Astrocyte of the cerebellum (primary cell): Measurements from ENCODE around the gene NDUFB3.
A peak's percentile ranks its signal among the peaks of the same experiment; 100 is the strongest.

Experiments used
- DNase-seq: peaks from one replicate; pipeline ENCODE4 v3.0.0-alpha.2; 2011; ENCODE audit warnings: low read depth
- H3K4me3 ChIP-seq: 2 replicates; pipeline ENCODE4 v1.5.1; 2011; ENCODE audit warnings: mild to moderate bottlenecking, low read depth, low read length, moderate library complexity
- in situ Hi-C: cut with HindIII; loops from 2 replicates; pipeline ENCODE4 v1.10.0; 2017; ENCODE audit warnings: low sequenced_read_pairs
- TF ChIP-seq, protein P1 (sequence below): IDR thresholded peaks from 2 replicates; pipeline ENCODE4 v1.5.1; 2012; ENCODE audit warnings: low read length, low read depth, moderate library complexity, mild to moderate bottlenecking; ENCODE audit errors: missing control alignments

NDUFB3 gene

GRCh38 chr2:201127570-201127969 lies 55.8 kb downstream of the NDUFB3 start:
- H3K4me3 ChIP-seq = no peak overlapping the region
- DNase-seq = peak; percentile 38
- in situ Hi-C loops = no loop called here

GRCh38 chr2:201128033-201128432 lies 56.2 kb downstream of the NDUFB3 start:
- TF ChIP-seq, protein P1, sequence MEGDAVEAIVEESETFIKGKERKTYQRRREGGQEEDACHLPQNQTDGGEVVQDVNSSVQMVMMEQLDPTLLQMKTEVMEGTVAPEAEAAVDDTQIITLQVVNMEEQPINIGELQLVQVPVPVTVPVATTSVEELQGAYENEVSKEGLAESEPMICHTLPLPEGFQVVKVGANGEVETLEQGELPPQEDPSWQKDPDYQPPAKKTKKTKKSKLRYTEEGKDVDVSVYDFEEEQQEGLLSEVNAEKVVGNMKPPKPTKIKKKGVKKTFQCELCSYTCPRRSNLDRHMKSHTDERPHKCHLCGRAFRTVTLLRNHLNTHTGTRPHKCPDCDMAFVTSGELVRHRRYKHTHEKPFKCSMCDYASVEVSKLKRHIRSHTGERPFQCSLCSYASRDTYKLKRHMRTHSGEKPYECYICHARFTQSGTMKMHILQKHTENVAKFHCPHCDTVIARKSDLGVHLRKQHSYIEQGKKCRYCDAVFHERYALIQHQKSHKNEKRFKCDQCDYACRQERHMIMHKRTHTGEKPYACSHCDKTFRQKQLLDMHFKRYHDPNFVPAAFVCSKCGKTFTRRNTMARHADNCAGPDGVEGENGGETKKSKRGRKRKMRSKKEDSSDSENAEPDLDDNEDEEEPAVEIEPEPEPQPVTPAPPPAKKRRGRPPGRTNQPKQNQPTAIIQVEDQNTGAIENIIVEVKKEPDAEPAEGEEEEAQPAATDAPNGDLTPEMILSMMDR = no peak
- in situ Hi-C loops = no loop called here

More at GRCh38 chr2:201127570-201127969, 55.8 kb downstream of the NDUFB3 start:
- TF ChIP-seq, protein P1 = no peak

GRCh38 chr2:201128933-201129505 lies 57.2 kb downstream of the NDUFB3 start:
- peak; percentile 37 for DNase-seq
- in situ Hi-C loops = no loop called here
- TF ChIP-seq, protein P1 = no peak
- H3K4me3 ChIP-seq = no peak overlapping the region

More at GRCh38 chr2:201128033-201128432, 56.2 kb downstream of the NDUFB3 start:
- no peak overlapping the region for H3K4me3 ChIP-seq
- no peak for DNase-seq

DNA sequence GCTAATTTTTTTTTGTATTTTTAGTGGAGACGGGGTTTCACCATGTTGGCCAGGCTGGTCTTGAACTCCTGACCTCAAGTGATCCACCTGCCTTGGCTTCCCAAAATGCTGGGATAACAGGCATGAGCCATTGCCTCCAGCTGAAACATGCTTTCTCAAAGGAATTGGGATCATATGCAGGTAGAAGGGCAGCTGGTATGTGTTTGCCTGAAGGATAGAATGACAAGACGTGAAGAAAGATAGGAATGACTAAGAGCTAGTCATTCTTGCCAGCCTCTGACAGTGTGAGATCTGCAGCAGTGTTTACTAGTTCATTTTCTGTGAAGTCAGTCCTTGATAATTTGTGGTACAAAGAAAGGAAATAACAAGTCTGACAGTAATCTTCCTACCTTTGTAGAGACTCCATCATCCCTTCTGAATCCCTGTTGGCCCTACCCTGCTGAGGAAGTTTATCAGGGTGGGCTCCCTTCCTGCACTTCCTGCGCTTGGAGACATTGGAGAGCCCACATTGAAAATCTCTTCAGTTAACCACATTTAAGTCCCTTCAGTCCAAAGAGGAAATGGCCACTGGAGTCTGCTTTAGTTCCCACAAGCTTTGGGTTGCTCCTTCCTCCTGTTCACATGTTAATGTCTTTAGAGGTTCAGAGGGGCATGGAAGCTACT lies 58.9 kb downstream of the NDUFB3 start:
- TF ChIP-seq, protein P1 = no peak
- in situ Hi-C loops = no loop called here
- H3K4me3 ChIP-seq = no peak overlapping the region
- peak; percentile 27 for DNase-seq

DNA sequence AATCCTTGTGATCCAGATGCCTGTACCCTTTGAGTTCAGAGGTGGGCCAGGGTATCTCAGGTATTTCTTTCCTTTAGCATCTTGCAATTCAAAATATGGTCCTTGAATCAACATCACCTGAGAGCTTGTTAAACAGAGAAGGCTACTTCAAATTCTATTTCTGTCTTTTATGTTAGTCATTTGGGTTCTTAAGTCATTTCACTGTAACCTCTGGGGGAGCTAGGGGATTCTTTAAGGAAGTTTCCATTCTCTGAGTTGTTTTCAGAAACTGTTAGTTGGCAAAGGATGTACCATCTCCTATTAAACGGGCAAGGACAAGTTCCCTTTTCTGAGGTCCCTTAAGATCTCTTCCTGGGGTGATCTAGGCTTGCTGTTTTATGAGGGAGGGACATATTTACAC lies 60.7 kb downstream of the NDUFB3 start:
- no peak for DNase-seq
- in situ Hi-C loops = no loop called here
- no peak overlapping the region for H3K4me3 ChIP-seq
- TF ChIP-seq, protein P1 = no peak
